HG03066 (cell line): ENCODE results near the gene PRMT5.

Experiments used
- ATAC-seq: cut with Tn5 transposase; IDR thresholded peaks from one replicate; pipeline ENCODE4 v1.9.1; 2021; ENCODE audit warnings: low read depth; ENCODE audit not compliant: unreplicated experiment

PRMT5 gene

GRCh38 chr14:22898302-22899090 is 30.7 kb downstream of the PRMT5 start:
- ATAC-seq: no peak

DNA sequence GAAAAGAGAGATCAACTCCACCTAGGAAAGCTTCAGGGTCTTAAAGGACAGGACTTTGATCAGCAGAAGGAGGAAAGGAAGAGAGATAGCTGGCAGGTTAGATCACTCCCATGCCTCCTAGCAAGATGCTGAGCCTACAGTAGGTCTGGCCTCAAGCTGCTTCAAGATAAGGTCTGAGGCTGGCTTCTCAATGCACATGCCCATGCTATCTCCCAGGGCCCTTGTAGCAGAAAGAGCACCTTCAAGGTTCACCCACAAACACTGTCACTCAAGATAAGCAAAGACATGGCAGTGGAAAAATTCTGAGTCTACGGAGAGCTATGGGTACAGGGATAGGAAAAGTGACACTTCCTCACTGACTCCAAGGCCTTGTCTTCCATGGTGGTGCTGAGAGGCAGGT is 31.8 kb downstream of the PRMT5 start:
- ATAC-seq: no peak

GRCh38 chr14:22896760-22897159 is 32.4 kb downstream of the PRMT5 start:
- ATAC-seq: no peak

GRCh38 chr14:22896356-22896755 is 32.8 kb downstream of the PRMT5 start:
- ATAC-seq: no peak

DNA sequence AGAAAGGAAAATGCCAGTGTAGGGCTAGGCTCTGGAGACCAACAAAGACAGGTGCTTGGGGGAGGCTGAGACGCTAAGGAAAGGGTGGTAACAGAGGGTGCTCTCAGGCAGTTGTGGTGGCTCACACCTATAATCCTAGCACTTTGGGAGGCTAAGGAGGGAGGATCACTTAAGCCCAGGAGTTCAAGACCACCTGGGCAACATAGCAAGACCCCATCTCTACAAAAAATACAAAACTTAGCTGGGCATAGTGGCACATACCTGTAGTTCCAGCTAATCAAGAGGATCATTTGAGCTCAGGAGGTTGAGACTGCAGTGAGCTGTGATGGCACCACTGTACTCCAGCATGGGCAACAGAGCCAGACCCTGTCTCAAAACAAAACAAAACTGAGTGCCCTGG is 33.8 kb downstream of the PRMT5 start:
- ATAC-seq: no peak

- ATAC-seq: no peak
Measured at GRCh38 chr14:22893706-22894105, 35.5 kb downstream of the PRMT5 start.

DNA sequence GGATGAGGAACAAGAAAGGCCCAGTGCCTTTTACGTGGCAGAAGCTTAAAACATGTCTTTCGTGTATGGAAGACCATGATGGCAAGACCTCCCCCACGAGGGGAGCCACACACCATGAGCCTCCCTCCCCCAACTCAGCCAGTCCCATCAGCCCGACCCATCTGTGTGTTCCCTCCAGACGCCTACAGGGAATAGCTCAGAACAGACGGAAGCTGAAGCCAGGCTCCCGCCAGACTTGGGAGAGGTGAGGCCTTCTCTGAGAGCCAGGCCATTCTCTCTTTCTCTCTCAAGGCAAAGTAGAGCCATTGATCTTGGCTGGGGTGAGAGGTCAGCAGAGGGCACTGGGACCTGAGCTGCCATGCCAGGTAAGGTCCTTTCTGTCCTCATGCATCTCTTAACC is 36.7 kb downstream of the PRMT5 start:
- no peak for ATAC-seq

DNA sequence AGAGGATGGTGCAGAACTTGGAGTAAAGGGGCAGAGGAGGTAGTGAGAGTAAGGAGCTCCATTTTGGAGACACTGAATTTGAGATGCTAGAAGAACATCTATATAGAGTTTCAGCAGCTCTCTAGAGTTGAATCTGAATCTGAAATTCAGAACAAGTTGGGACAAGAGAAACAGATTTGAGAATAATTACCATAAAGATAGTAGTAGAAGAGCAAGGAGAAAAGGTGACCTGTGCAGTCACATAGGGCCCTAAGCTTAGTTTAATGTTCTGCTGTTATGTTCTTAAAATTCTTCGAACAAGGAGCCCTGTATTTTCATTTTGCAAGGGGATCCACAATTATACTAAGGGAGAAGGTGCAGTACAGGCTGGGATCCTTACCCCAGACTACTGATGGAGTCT is 38.8 kb downstream of the PRMT5 start:
- ATAC-seq: no peak

DNA sequence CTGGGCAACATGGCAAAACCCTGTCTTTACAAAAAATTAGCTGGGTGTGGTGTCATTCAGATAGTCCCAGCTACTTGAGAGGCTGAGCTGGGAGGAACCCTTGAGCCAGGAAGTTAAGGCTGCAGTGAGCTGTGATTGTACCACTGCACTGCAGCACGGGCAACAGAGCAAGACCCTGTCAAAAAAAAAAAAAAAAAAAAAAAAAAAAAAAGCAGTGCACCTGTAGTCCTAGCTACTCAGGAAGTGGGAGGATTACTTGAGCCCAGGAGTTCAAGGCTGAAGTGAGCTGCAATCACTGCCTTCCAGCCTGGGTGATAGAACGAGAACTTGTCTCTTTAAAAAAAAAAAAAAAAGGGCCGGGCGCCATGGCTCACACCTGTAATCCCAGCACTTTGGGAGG is 40.5 kb downstream of the PRMT5 start:
- no peak for ATAC-seq

DNA sequence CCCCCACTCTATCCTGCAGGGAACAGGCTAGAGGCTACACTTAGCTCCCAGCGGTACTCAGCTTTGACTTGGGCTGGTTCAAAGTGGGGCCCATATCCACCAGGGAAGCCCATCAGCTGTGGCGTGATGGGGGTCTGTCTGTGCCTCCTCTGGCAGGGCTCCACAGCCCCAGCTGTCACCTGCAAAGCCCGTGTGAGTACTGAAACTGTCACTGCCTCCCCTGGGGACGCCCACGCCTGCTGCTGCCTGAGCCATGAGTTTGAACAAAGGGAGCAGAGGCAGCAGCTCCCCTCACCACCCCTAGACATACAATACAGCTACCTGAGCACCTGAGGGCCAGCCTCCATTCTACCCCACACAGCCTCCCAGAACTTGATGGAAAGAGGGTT is 41.2 kb downstream of the PRMT5 start:
- ATAC-seq: peak; percentile 42

DNA sequence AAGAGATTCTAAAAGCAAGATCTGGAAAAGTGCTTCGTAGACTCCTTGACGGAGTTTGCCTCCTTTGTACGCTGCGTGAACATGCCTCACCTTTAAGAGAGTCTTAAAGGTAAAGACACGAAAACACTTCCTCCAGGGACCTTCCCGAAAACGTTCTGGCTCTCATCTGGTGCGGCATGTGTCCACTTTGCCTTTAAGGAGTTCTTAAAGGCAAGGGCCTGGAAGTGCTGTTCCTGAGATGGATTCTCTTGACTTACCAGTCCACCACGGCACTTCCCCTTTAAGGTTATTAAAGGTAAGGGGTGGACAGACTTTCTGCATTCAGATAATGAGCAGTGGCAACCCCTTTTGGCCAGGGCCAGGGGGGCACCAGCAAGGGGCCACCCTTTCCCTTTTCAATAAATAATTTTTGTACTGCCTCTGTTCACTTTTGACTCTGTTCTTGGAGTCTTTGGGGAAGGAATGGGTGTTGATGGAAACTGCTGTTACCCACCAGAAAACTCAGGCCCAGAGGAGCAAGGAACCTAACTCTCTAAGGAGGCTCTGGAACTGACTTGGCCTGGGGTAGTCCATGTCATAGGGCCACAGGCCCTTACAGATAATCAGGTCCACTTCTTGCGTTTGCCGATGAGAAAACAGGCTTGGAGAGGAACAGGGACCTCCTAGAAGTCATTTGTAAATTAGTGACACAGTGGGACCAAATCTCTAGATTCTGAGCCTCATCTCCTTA is 41.8 kb downstream of the PRMT5 start:
- ATAC-seq: no peak

GRCh38 chr14:22886500-22887259 is 42.5 kb downstream of the PRMT5 start:
- peak; percentile 50 for ATAC-seq

- no peak for ATAC-seq
Measured at GRCh38 chr14:22885975-22886374, 43.2 kb downstream of the PRMT5 start.

- ATAC-seq: no peak
Measured at GRCh38 chr14:22884738-22885523, 44.2 kb downstream of the PRMT5 start.

- ATAC-seq: no peak
Measured at GRCh38 chr14:22884076-22884737, 45.0 kb downstream of the PRMT5 start.

GRCh38 chr14:22883173-22883976 is 45.8 kb downstream of the PRMT5 start, which contains the start of gene REM2:
Gene REM2, plus strand, starts transcription at chr14:22883222. Its CDS starts 66 bp downstream, at chr14:22883288.
- ATAC-seq: no peak

GRCh38 chr14:22882529-22883172 is 46.5 kb downstream of the PRMT5 start:
- no peak for ATAC-seq

DNA sequence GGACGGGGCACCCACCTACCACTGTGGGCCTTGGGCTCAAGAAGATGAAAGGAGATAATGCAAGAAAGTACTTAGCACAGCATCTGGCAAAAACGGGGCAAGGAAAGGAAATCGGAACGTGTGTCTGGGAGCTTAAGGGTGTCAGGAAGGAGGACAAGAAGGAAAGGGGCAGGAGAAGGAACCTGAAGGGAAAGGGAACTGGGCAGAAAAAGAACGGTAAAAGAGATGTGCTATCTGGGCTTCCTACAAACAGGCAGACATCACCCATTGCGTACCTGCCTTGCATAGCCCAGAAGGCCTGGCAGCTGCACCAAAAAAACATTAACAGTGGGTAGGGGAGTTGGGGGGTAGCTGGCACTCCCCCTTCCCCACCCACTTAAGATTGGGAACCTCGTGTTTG is 47.1 kb downstream of the PRMT5 start:
- ATAC-seq: no peak
